OCI-LY1 (cell line): ENCODE data around the gene SYMPK.

Source experiments
- H2AFZ ChIP-seq: fragments of 200-600 bp; sonication (generic), shearing (Covaris generic); 2 replicates; pipeline ENCODE4 v1.6.0; 2014; ENCODE audit warnings: antibody characterized with exemption, mild to moderate bottlenecking, low read length
- H3F3A ChIP-seq: fragments of 200-600 bp; sonication (generic), shearing (Covaris generic); 2 replicates; pipeline ENCODE4 v1.6.0; 2014; ENCODE audit warnings: mild to moderate bottlenecking, antibody characterized with exemption, low read length, moderate library complexity; ENCODE audit not compliant: insufficient read depth
- H3K27ac ChIP-seq: fragments of 200-600 bp; sonication (generic); 2 replicates; pipeline ENCODE4 v1.5.1; 2014; ENCODE audit warnings: low read length, mixed run types, mild to moderate bottlenecking, low read depth; ENCODE audit not compliant: poor library complexity, severe bottlenecking
- H3K27me3 ChIP-seq: fragments of 200-600 bp; sonication (generic); 2 replicates; pipeline ENCODE4 v1.6.0; 2014; ENCODE audit warnings: antibody characterized with exemption, mild to moderate bottlenecking, low read length, moderate library complexity; ENCODE audit not compliant: insufficient read depth
- H3K36me3 ChIP-seq: fragments of 200-600 bp; sonication (generic); 2 replicates; pipeline ENCODE4 v1.6.1; 2014; ENCODE audit warnings: mild to moderate bottlenecking, antibody characterized with exemption, low read length, moderate library complexity, mixed read lengths; ENCODE audit not compliant: insufficient read depth
- H3K4me1 ChIP-seq: fragments of 200-600 bp; sonication (generic); 2 replicates; pipeline ENCODE4 v1.5.1; 2014; ENCODE audit warnings: mild to moderate bottlenecking, low read length, moderate library complexity; ENCODE audit not compliant: insufficient read depth, severe bottlenecking
- H3K4me2 ChIP-seq: fragments of 200-600 bp; sonication (generic), shearing (Covaris generic); 2 replicates; pipeline ENCODE4 v1.6.1; 2014; ENCODE audit warnings: low read length
- H3K4me3 ChIP-seq: fragments of 200-600 bp; sonication (generic); 2 replicates; pipeline ENCODE4 v1.5.1; 2014; ENCODE audit warnings: low read length, low read depth, mild to moderate bottlenecking, mixed read lengths; ENCODE audit not compliant: poor library complexity, severe bottlenecking
- H3K79me2 ChIP-seq: fragments of 200-600 bp; shearing (Covaris generic); 2 replicates; pipeline ENCODE4 v1.6.1; 2016; ENCODE audit warnings: mixed run types, low read length, mixed read lengths; ENCODE audit not compliant: insufficient read depth
- H3K9ac ChIP-seq: fragments of 200-600 bp; sonication (generic), shearing (Covaris generic); 2 replicates; pipeline ENCODE4 v1.6.1; 2014; ENCODE audit warnings: mild to moderate bottlenecking, low read length, mixed read lengths
- H3K9me2 ChIP-seq: fragments of 200-600 bp; sonication (generic), shearing (Covaris generic); 2 replicates; pipeline ENCODE4 v1.6.1; 2014; ENCODE audit warnings: low read depth, mild to moderate bottlenecking, low read length, mixed read lengths
- H3K9me3 ChIP-seq: fragments of 200-600 bp; shearing (Covaris generic); 2 replicates; pipeline ENCODE4 v1.6.1; 2014; ENCODE audit warnings: low read length, mixed read lengths
- H4K20me1 ChIP-seq: fragments of 200-600 bp; sonication (generic), shearing (Covaris generic); 2 replicates; pipeline ENCODE4 v1.6.0; 2016; ENCODE audit warnings: mild to moderate bottlenecking, low read length; ENCODE audit not compliant: insufficient read depth
- EZH2 ChIP-seq: fragments of 200-600 bp; sonication (generic), shearing (Covaris generic); IDR thresholded peaks from 2 replicates; pipeline ENCODE4 v1.8.0; 2017; ENCODE audit warnings: borderline replicate concordance, mixed run types, mild to moderate bottlenecking, antibody characterized with exemption, low read length, moderate library complexity, mixed read lengths
- TF ChIP-seq, protein P1 (sequence below): fragments of 200-600 bp; sonication (generic), shearing (Covaris generic); IDR thresholded peaks from 2 replicates; pipeline ENCODE4 v1.5.1; 2017; ENCODE audit warnings: mild to moderate bottlenecking, antibody characterized with exemption, low read length, moderate library complexity, mixed read lengths

Gene SYMPK

DNA sequence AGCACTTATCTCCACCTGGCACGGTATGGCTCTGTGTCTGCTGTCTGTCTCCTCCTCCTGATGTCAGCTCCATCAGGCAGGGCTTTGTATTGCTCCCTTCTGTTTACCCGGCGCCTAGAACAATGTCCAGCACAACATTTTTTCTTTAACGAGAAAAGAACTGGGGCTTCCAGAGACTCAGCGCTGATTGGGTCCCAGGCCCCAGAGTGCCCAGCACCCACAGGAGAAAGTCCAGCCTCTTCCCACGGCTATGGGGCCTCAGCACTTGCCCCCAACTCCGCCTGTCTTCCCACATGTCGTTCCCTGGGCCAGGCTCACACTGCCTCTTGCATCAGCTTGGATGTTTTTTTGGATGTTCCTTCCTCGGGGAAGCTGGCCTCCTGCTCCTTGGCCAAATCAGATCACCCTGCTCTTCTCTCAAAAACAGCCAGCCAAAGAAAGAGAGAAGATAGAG, 32.6 kb upstream of the SYMPK start:
- H3K4me1 ChIP-seq = peaks cover 5% of the 10 kb centered on the region
- peaks cover 44% of the 10 kb centered on the region for H3K36me3 ChIP-seq
- H3K27ac ChIP-seq = no peak overlapping the region
- H3K79me2 ChIP-seq = no peaks in the 10 kb centered on the region
- no peaks in the 10 kb centered on the region for H3F3A ChIP-seq
- no peak overlapping the region for H3K4me3 ChIP-seq
- no peak overlapping the region for H3K9ac ChIP-seq
- H3K27me3 ChIP-seq = no peaks in the 10 kb centered on the region
- TF ChIP-seq, protein P1, sequence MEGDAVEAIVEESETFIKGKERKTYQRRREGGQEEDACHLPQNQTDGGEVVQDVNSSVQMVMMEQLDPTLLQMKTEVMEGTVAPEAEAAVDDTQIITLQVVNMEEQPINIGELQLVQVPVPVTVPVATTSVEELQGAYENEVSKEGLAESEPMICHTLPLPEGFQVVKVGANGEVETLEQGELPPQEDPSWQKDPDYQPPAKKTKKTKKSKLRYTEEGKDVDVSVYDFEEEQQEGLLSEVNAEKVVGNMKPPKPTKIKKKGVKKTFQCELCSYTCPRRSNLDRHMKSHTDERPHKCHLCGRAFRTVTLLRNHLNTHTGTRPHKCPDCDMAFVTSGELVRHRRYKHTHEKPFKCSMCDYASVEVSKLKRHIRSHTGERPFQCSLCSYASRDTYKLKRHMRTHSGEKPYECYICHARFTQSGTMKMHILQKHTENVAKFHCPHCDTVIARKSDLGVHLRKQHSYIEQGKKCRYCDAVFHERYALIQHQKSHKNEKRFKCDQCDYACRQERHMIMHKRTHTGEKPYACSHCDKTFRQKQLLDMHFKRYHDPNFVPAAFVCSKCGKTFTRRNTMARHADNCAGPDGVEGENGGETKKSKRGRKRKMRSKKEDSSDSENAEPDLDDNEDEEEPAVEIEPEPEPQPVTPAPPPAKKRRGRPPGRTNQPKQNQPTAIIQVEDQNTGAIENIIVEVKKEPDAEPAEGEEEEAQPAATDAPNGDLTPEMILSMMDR = no peak
- no peak overlapping the region for H2AFZ ChIP-seq
- no peaks in the 10 kb centered on the region for H4K20me1 ChIP-seq
- H3K9me3 ChIP-seq = no peaks in the 10 kb centered on the region
- no peaks in the 10 kb centered on the region for H3K9me2 ChIP-seq
- no peak overlapping the region for H3K4me2 ChIP-seq

GRCh38 chr19:45890877-45891276, 27.9 kb upstream of the SYMPK start:
- Histone ChIP-seq H2AFZ (no peak overlapping the region), H3K4me3 (no peak overlapping the region), H3K9ac (no peak overlapping the region), H3K4me2 (no peak overlapping the region), H3F3A (no peaks in the 10 kb centered on the region), H3K9me3 (no peaks in the 10 kb centered on the region), H3K79me2 (no peaks in the 10 kb centered on the region), H4K20me1 (no peaks in the 10 kb centered on the region), H3K27ac (no peak overlapping the region), H3K9me2 (no peaks in the 10 kb centered on the region), H3K27me3 (no peaks in the 10 kb centered on the region), H3K36me3 (peaks cover 12% of the 10 kb centered on the region), H3K4me1 (peaks cover 11% of the 10 kb centered on the region)
- TF ChIP-seq EZH2 = no peak

GRCh38 chr19:45889210-45889885, 26.4 kb upstream of the SYMPK start:
- H3K27me3 ChIP-seq = no peaks in the 10 kb centered on the region
- H3K4me1 ChIP-seq = peaks cover 22% of the 10 kb centered on the region
- H3F3A ChIP-seq = no peaks in the 10 kb centered on the region
- H3K27ac ChIP-seq = no peak overlapping the region
- H3K4me3 ChIP-seq = no peak overlapping the region
- no peaks in the 10 kb centered on the region for H3K9me3 ChIP-seq
- H3K9ac ChIP-seq = no peak overlapping the region
- H2AFZ ChIP-seq = no peak overlapping the region
- no peak for TF ChIP-seq EZH2
- TF ChIP-seq, protein P1 = no peak
- no peaks in the 10 kb centered on the region for H4K20me1 ChIP-seq
- H3K36me3 ChIP-seq = no peaks in the 10 kb centered on the region; the same call in 1 of the 2 replicates
- no peaks in the 10 kb centered on the region for H3K79me2 ChIP-seq
- no peak overlapping the region for H3K4me2 ChIP-seq
- no peaks in the 10 kb centered on the region for H3K9me2 ChIP-seq

DNA sequence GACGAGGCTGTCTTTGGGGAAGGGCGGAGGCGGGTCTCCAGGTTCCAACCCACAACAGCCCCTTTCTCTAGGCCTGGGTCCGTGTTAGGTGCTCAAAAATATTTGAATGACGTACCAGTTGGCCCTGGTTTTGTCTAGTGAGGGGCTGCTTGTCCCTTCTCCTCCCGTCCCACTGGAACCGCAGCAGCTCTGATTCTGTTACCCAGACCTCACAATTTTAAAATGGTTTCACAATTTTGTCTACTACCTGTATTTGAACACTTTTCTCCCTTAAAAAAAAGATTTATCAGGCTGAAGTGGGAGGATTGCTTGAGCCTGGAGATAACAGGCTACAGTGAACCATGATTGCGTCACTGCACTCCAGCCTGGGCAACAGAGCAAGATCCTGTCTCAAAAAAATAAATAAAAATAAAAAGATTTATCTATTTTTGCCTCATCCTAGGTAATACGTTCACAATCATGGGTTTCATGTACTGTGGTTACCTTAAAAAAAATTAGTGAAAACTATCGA, 24.3 kb upstream of the SYMPK start:
- Histone ChIP-seq H3K36me3 (no peaks in the 10 kb centered on the region), H3K4me2 (peak overlapping the region; percentile 94), H3K9me2 (no peaks in the 10 kb centered on the region), H3K27me3 (no peaks in the 10 kb centered on the region), H3K4me3 (peak overlapping the region; percentile 79), H2AFZ (no peak overlapping the region), H3K4me1 (peaks cover 37% of the 10 kb centered on the region), H3F3A (no peaks in the 10 kb centered on the region), H3K79me2 (no peaks in the 10 kb centered on the region), H3K9me3 (no peaks in the 10 kb centered on the region), H3K27ac (peak overlapping the region; percentile 82), H3K9ac (peak overlapping the region; percentile 87), H4K20me1 (no peaks in the 10 kb centered on the region)
- TF ChIP-seq EZH2 = no peak
- TF ChIP-seq, protein P1 = no peak
